Glutamatergic neuron (in vitro differentiated cells): Measurements from ENCODE around the gene ANXA3. TPM values are rescaled to one million over a fixed set of nuclear protein-coding genes. Genes with fewer than 3 reads are reported as not detected.

ENCODE experiments used
- DNase-seq: peaks from one replicate; pipeline ENCODE4 v3.0.0; 2022
- H3K27ac Mint-ChIP-seq: one replicate; pipeline ENCODE4 v1.8.0; 2020; ENCODE audit warnings: mild to moderate bottlenecking, mixed read lengths, inconsistent platforms; ENCODE audit not compliant: unreplicated experiment
- H3K27me3 Mint-ChIP-seq: one replicate; pipeline ENCODE4 v1.8.0; 2020; ENCODE audit warnings: mild to moderate bottlenecking, moderate library complexity, mixed read lengths, inconsistent platforms; ENCODE audit not compliant: unreplicated experiment
- H3K36me3 Mint-ChIP-seq: one replicate; pipeline ENCODE4 v1.8.0; 2020; ENCODE audit warnings: mild to moderate bottlenecking, mixed read lengths, inconsistent platforms; ENCODE audit not compliant: unreplicated experiment
- H3K4me1 Mint-ChIP-seq: one replicate; pipeline ENCODE4 v1.8.0; 2020; ENCODE audit warnings: mild to moderate bottlenecking, low read depth, mixed read lengths, inconsistent platforms; ENCODE audit not compliant: unreplicated experiment
- H3K4me3 Mint-ChIP-seq: one replicate; pipeline ENCODE4 v1.8.0; 2020; ENCODE audit warnings: mild to moderate bottlenecking, mixed read lengths, inconsistent platforms; ENCODE audit not compliant: unreplicated experiment
- H3K9me3 Mint-ChIP-seq: one replicate; pipeline ENCODE4 v1.8.0; 2020; ENCODE audit warnings: mild to moderate bottlenecking, moderate library complexity, mixed read lengths, inconsistent platforms; ENCODE audit not compliant: unreplicated experiment
- CTCF ChIP-seq: fragments of 200-600 bp; sonication (generic); IDR thresholded peaks from one replicate; pipeline ENCODE4 v1.5.0; 2021; ENCODE audit not compliant: partially characterized antibody, unreplicated experiment
- total RNA-seq: library from RNA; stranded (reverse); fragmentation: NEBNext Ultra II Directional; extraction: Animal tissue kit (Norgen Biotek cat#: 25700); gene quantifications from one replicate; pipeline ENCODE4 v1.2.1, GENCODE V29; 2021; ENCODE audit not compliant: unreplicated experiment

ANXA3 gene
- total RNA-seq, 1 donor from 2014 or later = not detected

- no peak for TF ChIP-seq CTCF
- no peaks in the 10 kb centered on the region for H3K27me3 Mint-ChIP-seq
- H3K4me3 Mint-ChIP-seq = no peak overlapping the region
- H3K36me3 Mint-ChIP-seq = no peaks in the 10 kb centered on the region
- H3K27ac Mint-ChIP-seq = no peak overlapping the region
- no peaks in the 10 kb centered on the region for H3K4me1 Mint-ChIP-seq
- no peaks in the 10 kb centered on the region for H3K9me3 Mint-ChIP-seq
- DNase-seq = no peak
Observed at GRCh38 chr4:78613522-78614321, 62.2 kb downstream of the ANXA3 start.

DNA sequence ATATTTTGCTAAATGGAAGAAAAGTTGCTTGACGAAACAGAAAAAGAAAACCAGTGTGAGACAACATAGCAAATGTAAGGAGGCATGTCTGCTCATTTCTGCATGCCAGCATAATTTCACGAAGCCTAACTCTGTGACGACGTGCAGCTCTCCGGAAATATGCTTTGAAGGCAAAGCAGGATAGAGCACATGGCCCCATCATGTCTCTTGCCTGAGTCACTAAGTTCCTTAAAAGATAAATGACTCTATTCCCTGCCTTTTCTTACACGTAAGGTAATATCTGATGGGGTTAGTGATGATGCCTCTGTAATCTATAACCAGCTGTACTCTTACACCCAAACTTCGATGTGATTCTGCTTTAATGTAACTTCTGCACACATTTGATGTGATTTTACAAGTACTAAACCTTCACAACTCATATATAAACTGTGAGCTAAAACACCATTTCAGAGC lies 64.5 kb downstream of the ANXA3 start:
- Mint-ChIP-seq H3K4me3 (no peak overlapping the region), H3K27me3 (no peaks in the 10 kb centered on the region), H3K27ac (no peak overlapping the region), H3K4me1 (peaks cover under 1% of the 10 kb centered on the region), H3K36me3 (no peaks in the 10 kb centered on the region), H3K9me3 (no peaks in the 10 kb centered on the region)
- TF ChIP-seq CTCF = no peak
- DNase-seq = no peak

DNA sequence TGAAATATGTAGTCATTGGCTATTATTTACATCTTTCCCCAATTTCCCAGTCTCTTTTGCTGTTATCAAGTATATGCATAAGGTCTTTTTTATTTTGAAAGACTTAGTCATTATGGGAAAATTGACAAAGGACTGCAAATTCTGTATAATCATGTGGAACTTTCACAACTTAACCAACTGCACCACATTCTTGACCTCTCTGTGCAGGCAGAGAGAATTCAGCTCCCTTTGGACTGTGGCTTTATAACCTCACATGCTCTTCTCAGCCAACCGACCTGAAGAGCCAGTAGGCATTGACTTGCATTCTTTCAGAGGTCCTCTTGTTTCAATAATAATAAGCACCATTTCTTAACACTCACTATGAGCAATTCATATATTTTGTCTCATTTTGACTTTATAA lies 66.9 kb downstream of the ANXA3 start:
- no peaks in the 10 kb centered on the region for H3K36me3 Mint-ChIP-seq
- no peak overlapping the region for H3K4me3 Mint-ChIP-seq
- DNase-seq = no peak
- peaks cover 2% of the 10 kb centered on the region for H3K27me3 Mint-ChIP-seq
- no peak for TF ChIP-seq CTCF
- H3K27ac Mint-ChIP-seq = no peak overlapping the region
- H3K4me1 Mint-ChIP-seq = peaks cover 6% of the 10 kb centered on the region
- peaks cover 3% of the 10 kb centered on the region for H3K9me3 Mint-ChIP-seq

GRCh38 chr4:78621395-78621794 lies 69.8 kb downstream of the ANXA3 start:
- no peaks in the 10 kb centered on the region for H3K36me3 Mint-ChIP-seq
- no peak for DNase-seq
- H3K27ac Mint-ChIP-seq = no peak overlapping the region
- no peak for TF ChIP-seq CTCF
- H3K9me3 Mint-ChIP-seq = peaks cover 3% of the 10 kb centered on the region
- peaks cover 2% of the 10 kb centered on the region for H3K27me3 Mint-ChIP-seq
- H3K4me3 Mint-ChIP-seq = no peak overlapping the region
- peaks cover 6% of the 10 kb centered on the region for H3K4me1 Mint-ChIP-seq

GRCh38 chr4:78622253-78622979 lies 70.8 kb downstream of the ANXA3 start:
- peaks cover 2% of the 10 kb centered on the region for H3K27me3 Mint-ChIP-seq
- no peak for TF ChIP-seq CTCF
- H3K4me1 Mint-ChIP-seq = peaks cover 6% of the 10 kb centered on the region
- H3K36me3 Mint-ChIP-seq = no peaks in the 10 kb centered on the region
- DNase-seq = no peak
- no peak overlapping the region for H3K27ac Mint-ChIP-seq
- no peak overlapping the region for H3K4me3 Mint-ChIP-seq
- peaks cover 3% of the 10 kb centered on the region for H3K9me3 Mint-ChIP-seq
